Keratinocyte (primary cell): Measurements from ENCODE around the gene ACKR4. TPM values are rescaled to one million over a fixed set of nuclear protein-coding genes. Genes with fewer than 3 reads are reported as not detected.

ENCODE experiments used
- DNase-seq: peaks from one replicate; pipeline ENCODE4 v3.0.0-alpha.2; 2011; ENCODE audit warnings: low read depth, missing footprints, low spot score
- FAIRE-seq: peaks from 2 replicates; lab custom pipeline; 2011; peaks lifted over from hg19 to GRCh38; lab: Jason Lieb, UNC
- H2AFZ ChIP-seq: 2 replicates; pipeline ENCODE4 v1.6.0; 2012; ENCODE audit warnings: low read length, control low read depth, inconsistent platforms; ENCODE audit not compliant: control insufficient read depth
- H3K27ac ChIP-seq: 2 replicates; pipeline ENCODE4 v1.5.1; 2011; ENCODE audit warnings: low read length; ENCODE audit not compliant: control insufficient read depth, insufficient read depth
- H3K27me3 ChIP-seq: 3 replicates; pipeline ENCODE4 v1.6.0; 2011; ENCODE audit warnings: low read length; ENCODE audit not compliant: control insufficient read depth, insufficient read depth; ENCODE audit errors: extremely low read depth
- H3K36me3 ChIP-seq, 2 experiments: 2 replicates in 1 of 2; 3 replicates in 1 of 2; pipeline ENCODE4 v1.5.1; 2011; ENCODE audit warnings: low read length in 2 of 2, mild to moderate bottlenecking in 1 of 2; ENCODE audit not compliant: control insufficient read depth in 2 of 2, insufficient read depth in 2 of 2; ENCODE audit errors: extremely low read depth in 1 of 2
- H3K4me1 ChIP-seq: 3 replicates; pipeline ENCODE4 v1.5.1; 2011; ENCODE audit warnings: low read length; ENCODE audit not compliant: control insufficient read depth, insufficient read depth; ENCODE audit errors: extremely low read depth
- H3K4me2 ChIP-seq: 3 replicates; pipeline ENCODE4 v1.6.0; 2011; ENCODE audit warnings: low read depth, low read length; ENCODE audit not compliant: control insufficient read depth, insufficient read depth; ENCODE audit errors: extremely low read depth
- H3K4me3 ChIP-seq, 3 experiments: fragments of 200-600 bp in 1 of 3; sonication (generic) in 1 of 3; 2 replicates in 2 of 3; 3 replicates in 1 of 3; pipeline ENCODE4 v1.5.1; 2011 to 2016; ENCODE audit warnings: low read length in 3 of 3, mild to moderate bottlenecking in 3 of 3, control low read depth in 2 of 3, inconsistent platforms in 1 of 3, low read depth in 1 of 3, mixed read lengths in 1 of 3, mixed run types in 1 of 3, moderate library complexity in 1 of 3; ENCODE audit not compliant: control insufficient read depth in 2 of 3, insufficient read depth in 2 of 3; ENCODE audit errors: extremely low read depth in 1 of 3
- H3K79me2 ChIP-seq: 2 replicates; pipeline ENCODE4 v1.6.0; 2012; ENCODE audit warnings: low read length; ENCODE audit not compliant: control insufficient read depth, insufficient read depth
- H3K9ac ChIP-seq: 3 replicates; pipeline ENCODE4 v1.6.0; 2011; ENCODE audit warnings: low read length; ENCODE audit not compliant: control insufficient read depth, insufficient read depth; ENCODE audit errors: extremely low read depth
- H3K9me1 ChIP-seq: 3 replicates; pipeline ENCODE4 v1.6.0; 2011; ENCODE audit warnings: low read length; ENCODE audit not compliant: control insufficient read depth, insufficient read depth; ENCODE audit errors: extremely low read depth
- H3K9me3 ChIP-seq: 2 replicates; pipeline ENCODE4 v1.5.1; 2012; ENCODE audit warnings: low read depth, low read length; ENCODE audit not compliant: control insufficient read depth
- H4K20me1 ChIP-seq: 3 replicates; pipeline ENCODE4 v1.6.0; 2011; ENCODE audit warnings: low read length; ENCODE audit not compliant: control insufficient read depth, insufficient read depth; ENCODE audit errors: extremely low read depth
- CTCF ChIP-seq, 3 experiments: IDR thresholded peaks in 1 of 3; conservative IDR thresholded peaks in 1 of 3; optimal IDR thresholded peaks in 1 of 3; 2 replicates in 2 of 3; 3 replicates in 1 of 3; pipeline versions ENCODE3 to v1.5.1; 2011; ENCODE audit warnings: low read length in 3 of 3, mild to moderate bottlenecking in 3 of 3, moderate library complexity in 2 of 3, control low read depth in 1 of 3, inconsistent platforms in 1 of 3; ENCODE audit not compliant: insufficient read depth in 2 of 3; ENCODE audit errors: extremely low read depth in 1 of 3
- EZH2 ChIP-seq: IDR thresholded peaks from one replicate; pipeline ENCODE4 v1.6.1; 2012; ENCODE audit warnings: inconsistent platforms, mild to moderate bottlenecking, low read length, moderate library complexity
- dilution Hi-C: fragments of 300-500 bp; cut with MboI; formaldehyde crosslinking; loops from one replicate; pipeline ENCODE4 v1.7.0; 2020; ENCODE audit warnings: low sequenced_read_pairs; ENCODE audit not compliant: extremely low pct_ligation_motif_present
- polyA minus RNA-seq, 3 experiments: library from RNA; depleted of rRNA, polyadenylated mRNA; stranded (reverse); fragments of >200 nt; gene quantifications; 1 replicate in 1 of 3; 2 replicates in 1 of 3; 3 replicates in 1 of 3; pipeline ENCODE4 v1.2.3, GENCODE V29; 2011
- polyA plus RNA-seq, 5 experiments: library from polyadenylated mRNA; depleted of rRNA in 3 of 5; stranded (reverse) in 3 of 5; stranded (forward) in 1 of 5; unstranded in 1 of 5; fragments of >200 nt; gene quantifications; 1 replicate in 1 of 5; 2 replicates in 3 of 5; 3 replicates in 1 of 5; pipeline versions ENCODE4 v1.2.1 to v1.2.3, GENCODE V29; 2011 to 2012; ENCODE audit warnings: missing spikeins in 2 of 5, low read depth in 1 of 5, low replicate concordance in 1 of 5

Gene ACKR4
- polyA plus RNA-seq (0.14 to 0.67 TPM (median 0.57 TPM) in 3 replicates), polyA minus RNA-seq (0.16 to 0.32 TPM in 2 of 3 replicates, not detected in the other)
- polyA plus RNA-seq (2011; ENCODE audit: low read depth), result 0.31 TPM
- polyA plus RNA-seq (2011; cell fraction: cytosol; rRNA removed), result 0.06 and 0.11 TPM in 2 replicates
- polyA plus RNA-seq (2011; cell fraction: nucleus; rRNA removed), result 0.08 and 0.29 TPM in 2 replicates
- polyA plus RNA-seq (2012; ENCODE audit: low replicate concordance), result 0.50 and 0.59 TPM in 2 replicates
- polyA minus RNA-seq (2011; cell fraction: cytosol; rRNA and poly(A)+ RNA removed), result not detected
- 0.47 TPM in 1 of 2 replicates, not detected in the other for polyA minus RNA-seq (2011; cell fraction: nucleus; rRNA and poly(A)+ RNA removed)

- H3K4me1 ChIP-seq, result peaks cover 30% of the 10 kb centered on the region
- no peak for FAIRE-seq
- DNase-seq, result no peak
- H2AFZ ChIP-seq, result peak within 1 kb of the TSS; percentile 55
- H3K27me3 ChIP-seq, result no peaks in the 10 kb centered on the region
- H3K4me2 ChIP-seq, result peak within 1 kb of the TSS; percentile 83
- dilution Hi-C loops, result no loop called here
- H3K4me3 ChIP-seq, result peak within 1 kb of the TSS in 2 of 3 experiments; percentile 43 to 63
- H3K36me3 ChIP-seq, result no peaks in the 10 kb centered on the region
- H3K9me1 ChIP-seq, result no peaks in the 10 kb centered on the region
- H3K9me3 ChIP-seq, result no peaks in the 10 kb centered on the region
- H3K27ac ChIP-seq, result peak within 1 kb of the TSS; percentile 13
- peak within 1 kb of the TSS; percentile 46 for H3K9ac ChIP-seq
- no peaks in the 10 kb centered on the region for H4K20me1 ChIP-seq
- TF ChIP-seq EZH2 (no peak), CTCF (optimal IDR thresholded peaks at IDR 0.05 in 1 of 3, IDR thresholded peaks at IDR 0.05 in 1 of 3, conservative IDR thresholded peaks at IDR 0.05 in 1 of 3; ENCODE audit: extremely low read depth in 1 of 3, insufficient read depth in 2 of 3, low read length in 3 of 3) (no peak)
- no peaks in the 10 kb centered on the region for H3K79me2 ChIP-seq
These were observed at the start of gene ACKR4 for GRCh38 chr3:132596816-132597433. Gene ACKR4 (plus strand): TSS chr3:132597270. CDS start chr3:132600398, 3,128 bp downstream.

- Histone ChIP-seq H4K20me1 (no peaks in the 10 kb centered on the region), H3K4me2 (no peak overlapping the region), H3K79me2 (no peaks in the 10 kb centered on the region), H3K9me1 (no peaks in the 10 kb centered on the region), H3K9ac (no peak overlapping the region), H3K36me3 (no peaks in the 10 kb centered on the region), H3K27me3 (no peaks in the 10 kb centered on the region), H3K9me3 (no peaks in the 10 kb centered on the region), H3K4me1 (peaks cover 13% of the 10 kb centered on the region), H3K27ac (no peak overlapping the region), H3K4me3 (no peak overlapping the region), H2AFZ (no peak overlapping the region)
- FAIRE-seq, result no peak
- DNase-seq, result no peak
- TF ChIP-seq EZH2 (no peak), CTCF (optimal IDR thresholded peaks at IDR 0.05 in 1 of 3, IDR thresholded peaks at IDR 0.05 in 1 of 3, conservative IDR thresholded peaks at IDR 0.05 in 1 of 3; ENCODE audit: extremely low read depth in 1 of 3, insufficient read depth in 2 of 3, low read length in 3 of 3) (no peak)
- dilution Hi-C loops, result no loop called here
These were observed 47.9 kb upstream of the ACKR4 start for GRCh38 chr3:132549169-132549568.
